SH-SY5Y (cell line): ENCODE data around the gene CRAT.

Source experiments
- GATA2 ChIP-seq: IDR thresholded peaks from 2 replicates; pipeline ENCODE4 v1.6.1; 2011; ENCODE audit warnings: mild to moderate bottlenecking, low read depth, low read length
- GATA3 ChIP-seq: IDR thresholded peaks from 2 replicates; pipeline ENCODE4 v1.6.1; 2011; ENCODE audit warnings: low read depth, mild to moderate bottlenecking, low read length, moderate library complexity

GRCh38 chr9:129077236-129077635 is 33.4 kb downstream of the CRAT start:
- TF ChIP-seq GATA2 = no peak
- no peak for TF ChIP-seq GATA3
